ENCODE data around the gene IGLL5. TPM values are rescaled to one million over a fixed set of nuclear protein-coding genes. Genes with fewer than 3 reads are reported as not detected.

IGLL5 gene
- total and polyA plus RNA-seq, 2 experiments from 2014 or later, result not detected

DNA sequence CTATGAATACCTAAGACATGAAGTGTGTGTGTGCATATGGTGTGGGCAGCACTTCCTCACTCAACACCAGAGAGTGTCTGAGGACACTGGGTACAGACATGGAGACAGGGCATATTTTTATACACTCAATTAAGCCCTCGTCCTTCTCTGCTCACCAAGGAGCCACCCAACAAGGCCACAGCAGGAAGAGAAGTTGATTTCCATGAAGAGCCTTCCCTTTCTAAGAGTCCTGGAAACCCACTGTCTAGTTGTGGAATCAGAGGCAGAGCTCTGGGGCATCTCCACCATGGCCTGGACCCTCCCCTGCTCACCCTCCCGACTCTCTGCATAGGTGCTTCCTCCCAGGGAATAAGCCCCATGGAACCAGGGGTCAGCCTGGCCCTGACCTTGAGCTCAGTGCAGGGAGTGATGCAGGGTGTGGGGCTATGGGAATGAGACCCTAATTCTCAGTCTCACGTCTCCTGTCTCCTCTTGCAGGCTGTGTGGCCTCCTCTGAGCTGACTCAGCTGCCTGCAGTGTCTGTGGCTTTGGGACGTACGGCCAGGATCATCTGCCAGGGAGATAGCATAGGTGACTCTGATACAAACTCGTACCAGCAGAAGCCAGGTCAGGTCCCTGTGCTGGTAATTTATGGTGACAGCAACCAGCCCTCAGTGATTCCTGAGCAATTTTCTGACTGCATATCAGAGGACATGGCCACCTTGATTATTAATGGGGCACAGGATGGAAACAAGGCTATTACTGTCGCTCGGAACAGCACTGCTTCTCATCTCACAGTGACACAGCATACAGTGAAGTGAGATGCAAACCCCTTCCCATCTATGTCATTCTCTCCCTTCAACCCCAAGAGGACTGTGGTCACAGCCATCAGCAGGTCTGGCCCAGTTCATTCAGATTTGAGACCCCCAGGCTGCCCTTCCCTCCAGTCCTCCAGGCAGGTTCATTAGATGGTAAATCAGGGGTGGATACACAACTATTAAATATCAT lies 14.6 kb upstream of the IGLL5 start:
- Histone ChIP-seq H3F3A (ENCODE audit: insufficient read depth) (no peaks in the 10 kb centered on the region), H3K4me2 (ENCODE audit: unreplicated experiment) (no peak overlapping the region), H3K27me3 (replicated peaks; ENCODE audit: insufficient read depth) (peaks cover 4% of the 10 kb centered on the region), H2AFZ (no peak overlapping the region), H4K20me1 (ENCODE audit: insufficient read depth) (no peaks in the 10 kb centered on the region), H3K9ac (no peak overlapping the region), H3K9me2 (ENCODE audit: insufficient read depth) (no peaks in the 10 kb centered on the region), H3K36me3 (ENCODE audit: low read depth) (no peaks in the 10 kb centered on the region), H3K9me3 (ENCODE audit: low read depth) (no peaks in the 10 kb centered on the region), H3K27ac (no peak overlapping the region), H3K4me3 (no peak overlapping the region), H3K4me1 (ENCODE audit: insufficient read depth) (no peaks in the 10 kb centered on the region), H3K79me2 (ENCODE audit: insufficient read depth) (no peaks in the 10 kb centered on the region)
- in situ Hi-C loops (cut with MboI), result no loop called here
- no peak for DNase-seq
- 22 to 37% methylated on average over 8 of the region's 8 CpGs for WGBS, 2 experiments (ENCODE audit: low coverage in 1 of 2, low lambda C conversion rate in 2 of 2, missing lambda C conversion rate in 2 of 2)
- TF ChIP-seq EZH2 (IDR thresholded peaks at IDR 0.05; ENCODE audit: insufficient read depth, poor library complexity, severe bottlenecking), result no peak
- no peak for TF ChIP-seq EZH2phosphoT487 (IDR thresholded peaks at IDR 0.05; ENCODE audit: insufficient read depth, low read depth)

DNA sequence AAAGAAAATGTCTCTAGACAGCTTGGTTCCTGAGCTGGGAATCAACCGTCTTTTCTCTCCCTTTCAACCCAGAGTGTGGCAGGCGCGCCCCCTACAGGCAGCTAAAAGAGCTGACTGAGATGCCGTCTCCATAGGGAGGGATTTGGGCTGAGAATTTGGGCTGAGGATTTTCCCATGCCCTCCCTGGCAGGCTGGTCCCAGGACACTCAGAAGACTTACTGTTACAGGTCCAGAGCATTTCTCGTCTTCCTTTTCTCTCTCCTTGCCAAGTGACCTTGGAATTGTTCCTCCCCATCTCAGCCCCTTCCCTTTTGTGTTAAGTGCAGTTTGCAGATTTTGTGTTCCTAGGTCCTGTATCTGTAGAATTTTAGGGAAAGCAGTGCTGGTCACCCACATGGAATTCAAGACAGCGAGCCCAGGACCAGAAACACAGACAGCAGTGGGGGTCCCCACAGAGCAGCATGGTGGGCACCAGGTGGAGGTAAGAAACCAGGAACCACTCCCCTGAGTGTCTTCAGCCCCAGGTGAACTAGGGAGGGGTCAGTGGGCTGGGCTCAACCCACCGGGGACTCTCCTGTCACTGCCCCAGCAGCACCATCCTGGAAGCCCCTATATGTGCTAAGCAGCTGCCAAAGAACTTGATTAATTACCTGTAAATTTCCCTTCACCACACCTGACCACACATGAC lies 9.9 kb upstream of the IGLL5 start:
- no peaks in the 10 kb centered on the region for H3K4me1 ChIP-seq (ENCODE audit: insufficient read depth)
- no peak overlapping the region for H3K9ac ChIP-seq
- TF ChIP-seq EZH2phosphoT487 (IDR thresholded peaks at IDR 0.05; ENCODE audit: insufficient read depth, low read depth), result no peak
- no peak for TF ChIP-seq EZH2 (IDR thresholded peaks at IDR 0.05; ENCODE audit: insufficient read depth, poor library complexity, severe bottlenecking)
- H3K27ac ChIP-seq, result no peak overlapping the region
- in situ Hi-C loops (cut with MboI), result no loop called here
- 4 to 8% methylated on average over 7 of the region's 7 CpGs for WGBS, 2 experiments (ENCODE audit: low coverage in 1 of 2, low lambda C conversion rate in 2 of 2, missing lambda C conversion rate in 2 of 2)
- no peak overlapping the region for H3K4me3 ChIP-seq
- H3K27me3 ChIP-seq (replicated peaks; ENCODE audit: insufficient read depth), result peaks cover 4% of the 10 kb centered on the region
- no peak overlapping the region for H2AFZ ChIP-seq
- H3F3A ChIP-seq (ENCODE audit: insufficient read depth), result no peaks in the 10 kb centered on the region
- no peaks in the 10 kb centered on the region for H4K20me1 ChIP-seq (ENCODE audit: insufficient read depth)
- peak; percentile 74 for DNase-seq
- H3K9me3 ChIP-seq (ENCODE audit: low read depth), result no peaks in the 10 kb centered on the region
- H3K36me3 ChIP-seq (ENCODE audit: low read depth), result no peaks in the 10 kb centered on the region
- H3K79me2 ChIP-seq (ENCODE audit: insufficient read depth), result no peaks in the 10 kb centered on the region
- no peaks in the 10 kb centered on the region for H3K9me2 ChIP-seq (ENCODE audit: insufficient read depth)
- H3K4me2 ChIP-seq (ENCODE audit: unreplicated experiment), result no peak overlapping the region

DNA sequence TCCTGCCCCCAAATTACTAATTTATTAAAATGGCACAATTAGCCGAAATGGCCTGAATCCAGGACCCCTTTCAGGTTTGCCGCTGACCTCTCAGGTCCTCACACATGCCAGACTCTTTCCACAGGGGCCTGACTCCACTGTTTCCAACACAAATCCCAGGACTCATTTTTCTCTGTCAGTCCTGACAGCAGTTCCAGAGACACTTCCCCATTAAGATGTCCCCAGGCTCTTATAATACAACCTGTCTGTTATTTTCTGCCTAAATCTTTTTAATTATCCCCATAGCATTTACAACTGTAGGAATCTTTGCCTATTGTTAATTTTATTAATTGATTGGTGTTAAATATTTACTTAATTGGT lies 9.4 kb upstream of the IGLL5 start:
- in situ Hi-C loops (cut with MboI), result no loop called here

DNA sequence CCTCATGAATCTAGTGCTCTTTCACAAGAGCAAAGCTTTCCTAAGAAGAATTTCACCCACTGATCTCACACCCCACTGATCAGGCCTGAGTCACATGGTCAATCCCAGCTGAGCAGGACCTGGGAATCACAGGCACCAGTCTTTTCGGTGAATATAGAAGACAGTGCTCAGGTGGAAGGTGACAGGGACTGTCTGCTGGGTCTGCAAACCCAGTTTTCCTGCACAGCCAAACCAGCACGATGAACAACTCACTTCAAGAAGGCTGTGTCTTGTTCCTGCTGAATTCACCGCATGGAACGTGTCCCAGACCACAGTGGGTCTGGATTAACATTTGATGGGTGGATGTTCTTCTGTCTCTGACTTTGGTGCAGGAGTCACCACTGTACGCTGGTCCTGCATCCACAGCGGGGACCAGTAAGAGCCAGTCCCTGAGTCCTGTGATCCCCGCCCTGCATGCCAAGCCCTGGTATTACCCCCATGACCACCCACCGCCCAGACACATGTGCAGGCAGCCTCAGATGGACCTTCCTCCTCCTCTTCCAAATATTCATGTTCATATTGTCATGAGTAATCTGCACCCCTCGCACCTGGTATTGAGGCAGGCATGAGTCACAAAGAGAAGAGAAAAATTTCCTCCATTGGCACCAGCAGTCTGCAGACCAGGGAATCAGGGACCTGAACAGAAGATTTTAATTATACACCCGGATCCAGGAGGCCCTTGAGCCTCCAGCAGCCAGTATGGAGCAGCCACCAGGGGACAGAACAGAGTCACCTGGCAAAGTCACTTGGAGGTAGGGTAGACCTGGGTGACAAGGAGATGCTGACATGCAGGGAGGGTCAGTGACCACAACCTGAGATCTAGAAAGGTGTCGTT lies 8.6 kb upstream of the IGLL5 start:
- Histone ChIP-seq H3K9me2 (ENCODE audit: insufficient read depth) (no peaks in the 10 kb centered on the region), H3K4me2 (ENCODE audit: unreplicated experiment) (no peak overlapping the region), H2AFZ (no peak overlapping the region), H3F3A (ENCODE audit: insufficient read depth) (no peaks in the 10 kb centered on the region), H3K4me1 (ENCODE audit: insufficient read depth) (no peaks in the 10 kb centered on the region), H3K36me3 (ENCODE audit: low read depth) (no peaks in the 10 kb centered on the region), H3K79me2 (ENCODE audit: insufficient read depth) (no peaks in the 10 kb centered on the region), H3K9ac (no peak overlapping the region), H4K20me1 (ENCODE audit: insufficient read depth) (no peaks in the 10 kb centered on the region), H3K27ac (no peak overlapping the region), H3K9me3 (ENCODE audit: low read depth) (no peaks in the 10 kb centered on the region), H3K27me3 (replicated peaks; ENCODE audit: insufficient read depth) (no peaks in the 10 kb centered on the region; the same call in 1 of the 2 replicates), H3K4me3 (no peak overlapping the region)
- WGBS, 2 experiments (ENCODE audit: low coverage in 1 of 2, low lambda C conversion rate in 2 of 2, missing lambda C conversion rate in 2 of 2), result 43 to 48% methylated on average over 11 of the region's 11 CpGs
- in situ Hi-C loops (cut with MboI), result no loop called here
- DNase-seq, result no peak
- TF ChIP-seq EZH2phosphoT487 (IDR thresholded peaks at IDR 0.05; ENCODE audit: insufficient read depth, low read depth), result no peak
- no peak for TF ChIP-seq EZH2 (IDR thresholded peaks at IDR 0.05; ENCODE audit: insufficient read depth, poor library complexity, severe bottlenecking)

More for the DNA sequence above, 9.4 kb upstream of the IGLL5 start:
- Histone ChIP-seq H3K9ac (no peak overlapping the region), H3K9me2 (ENCODE audit: insufficient read depth) (no peaks in the 10 kb centered on the region), H3K4me3 (no peak overlapping the region), H3K27ac (no peak overlapping the region), H3K9me3 (ENCODE audit: low read depth) (no peaks in the 10 kb centered on the region), H3F3A (ENCODE audit: insufficient read depth) (no peaks in the 10 kb centered on the region), H4K20me1 (ENCODE audit: insufficient read depth) (no peaks in the 10 kb centered on the region), H3K36me3 (ENCODE audit: low read depth) (no peaks in the 10 kb centered on the region), H3K79me2 (ENCODE audit: insufficient read depth) (no peaks in the 10 kb centered on the region), H3K27me3 (replicated peaks; ENCODE audit: insufficient read depth) (peaks cover 4% of the 10 kb centered on the region; the same call in 1 of the 2 replicates), H2AFZ (no peak overlapping the region), H3K4me1 (ENCODE audit: insufficient read depth) (no peaks in the 10 kb centered on the region), H3K4me2 (ENCODE audit: unreplicated experiment) (no peak overlapping the region)
- no peak for DNase-seq
- 19 to 21% methylated on average over 2 of the region's 2 CpGs for WGBS, 2 experiments (ENCODE audit: low coverage in 1 of 2, low lambda C conversion rate in 2 of 2, missing lambda C conversion rate in 2 of 2)
- TF ChIP-seq EZH2phosphoT487 (IDR thresholded peaks at IDR 0.05; ENCODE audit: insufficient read depth, low read depth) (no peak), EZH2 (IDR thresholded peaks at IDR 0.05; ENCODE audit: insufficient read depth, poor library complexity, severe bottlenecking) (no peak)
